Measurements from ENCODE around the gene PLCL2.

The PLCL2 gene

GRCh38 chr3:16917980-16918682, 33.4 kb downstream of the PLCL2 start:
- no peak overlapping the region for H3K27ac ChIP-seq
- TF ChIP-seq ZFX (IDR thresholded peaks at IDR 0.05; ENCODE audit: borderline replicate concordance) (no peak), CTCF (IDR thresholded peaks at IDR 0.05) (no peak)

- no peak overlapping the region for H3K27ac ChIP-seq
- TF ChIP-seq CTCF (IDR thresholded peaks at IDR 0.05) (no peak), ZFX (IDR thresholded peaks at IDR 0.05; ENCODE audit: borderline replicate concordance) (no peak)
Measured at GRCh38 chr3:16918683-16919025, 33.9 kb downstream of the PLCL2 start.

GRCh38 chr3:16923112-16923511, 38.4 kb downstream of the PLCL2 start:
- no peak overlapping the region for H3K27ac ChIP-seq
- TF ChIP-seq ZFX (IDR thresholded peaks at IDR 0.05; ENCODE audit: borderline replicate concordance) (no peak), CTCF (IDR thresholded peaks at IDR 0.05) (no peak)

- no peak for TF ChIP-seq ZFX (IDR thresholded peaks at IDR 0.05; ENCODE audit: borderline replicate concordance)
- TF ChIP-seq CTCF (IDR thresholded peaks at IDR 0.05), result no peak
- H3K27ac ChIP-seq, result no peak overlapping the region
Measured at GRCh38 chr3:16927485-16927884, 42.7 kb downstream of the PLCL2 start.

GRCh38 chr3:16928386-16929132, 43.8 kb downstream of the PLCL2 start:
- TF ChIP-seq CTCF (IDR thresholded peaks at IDR 0.05), result no peak
- H3K27ac ChIP-seq, result no peak overlapping the region

GRCh38 chr3:16929311-16929710, 44.6 kb downstream of the PLCL2 start:
- TF ChIP-seq CTCF (IDR thresholded peaks at IDR 0.05) (no peak), ZFX (IDR thresholded peaks at IDR 0.05; ENCODE audit: borderline replicate concordance) (no peak)
- H3K27ac ChIP-seq, result no peak overlapping the region

- no peak overlapping the region for H3K27ac ChIP-seq
- no peak for TF ChIP-seq ZFX (IDR thresholded peaks at IDR 0.05; ENCODE audit: borderline replicate concordance)
- TF ChIP-seq CTCF (IDR thresholded peaks at IDR 0.05), result no peak
Measured at GRCh38 chr3:16932877-16933276, 48.1 kb downstream of the PLCL2 start.
